DOHH2 (cell line): ENCODE results near the gene PCYOX1L.

Experiments used
- H3F3A ChIP-seq: fragments of 200-600 bp; sonication (generic), shearing (Covaris generic); 2 replicates; pipeline ENCODE4 v1.6.0; 2016; ENCODE audit warnings: antibody characterized with exemption, mild to moderate bottlenecking; ENCODE audit not compliant: control insufficient read depth, insufficient read depth
- H3K27ac ChIP-seq: fragments of 200-600 bp; sonication (generic); 2 replicates; pipeline ENCODE4 v1.5.1; 2014; ENCODE audit warnings: low read depth, mild to moderate bottlenecking, low read length, moderate library complexity
- H3K27me3 ChIP-seq: fragments of 200-600 bp; sonication (generic); 2 replicates; pipeline ENCODE4 v1.6.1; 2014; ENCODE audit warnings: mild to moderate bottlenecking, low read length, mixed read lengths; ENCODE audit not compliant: control insufficient read depth
- H3K36me3 ChIP-seq: fragments of 200-600 bp; sonication (generic); 2 replicates; pipeline ENCODE4 v1.6.1; 2014; ENCODE audit warnings: mild to moderate bottlenecking, low read length, moderate library complexity, mixed read lengths; ENCODE audit not compliant: control insufficient read depth
- H3K4me1 ChIP-seq: fragments of 200-600 bp; sonication (generic); 2 replicates; pipeline ENCODE4 v1.6.1; 2014; ENCODE audit warnings: mild to moderate bottlenecking, low read length, mixed read lengths; ENCODE audit not compliant: control insufficient read depth
- H3K4me2 ChIP-seq: fragments of 200-600 bp; sonication (generic); 2 replicates; pipeline ENCODE4 v1.6.0; 2014; ENCODE audit warnings: mild to moderate bottlenecking, low read length, moderate library complexity
- H3K4me3 ChIP-seq: fragments of 200-600 bp; sonication (generic); 2 replicates; pipeline ENCODE4 v1.5.1; 2014; ENCODE audit warnings: mild to moderate bottlenecking, low read length, mixed read lengths
- H3K79me2 ChIP-seq: fragments of 200-600 bp; sonication (generic); 2 replicates; pipeline ENCODE4 v1.6.1; 2014; ENCODE audit warnings: mild to moderate bottlenecking, low read length, mixed read lengths; ENCODE audit not compliant: control insufficient read depth
- H3K9me2 ChIP-seq: fragments of 200-600 bp; sonication (generic); replicated peaks from 2 replicates; pipeline ENCODE4 v1.6.1; 2014; ENCODE audit warnings: mild to moderate bottlenecking, low read length, mixed read lengths; ENCODE audit not compliant: control insufficient read depth
- H3K9me3 ChIP-seq: fragments of 200-600 bp; sonication (generic); 2 replicates; pipeline ENCODE4 v1.6.1; 2014; ENCODE audit warnings: antibody characterized with exemption, low read length, mixed read lengths; ENCODE audit not compliant: control insufficient read depth, insufficient read depth
- H4K20me1 ChIP-seq: fragments of 200-600 bp; sonication (generic); 2 replicates; pipeline ENCODE4 v1.6.0; 2014; ENCODE audit warnings: low read depth, mild to moderate bottlenecking, antibody characterized with exemption, low read length, moderate library complexity; ENCODE audit not compliant: control insufficient read depth, insufficient read depth
- CTCF ChIP-seq: fragments of 200-600 bp; sonication (generic); IDR thresholded peaks from one replicate; pipeline ENCODE4 v1.5.1; 2014; ENCODE audit warnings: antibody characterized with exemption, mild to moderate bottlenecking, low read depth, low read length; ENCODE audit not compliant: poor library complexity, severe bottlenecking
- EZH2phosphoT487 ChIP-seq: fragments of 200-600 bp; sonication (generic); IDR thresholded peaks from 2 replicates; pipeline ENCODE4 v1.6.1; 2017; ENCODE audit warnings: borderline replicate concordance, mild to moderate bottlenecking, antibody characterized with exemption, low read length, moderate library complexity, mixed read lengths

Gene PCYOX1L

GRCh38 chr5:149406203-149406978 lies 48.5 kb downstream of the PCYOX1L start:
- peak overlapping the region; percentile 14 for H3K4me2 ChIP-seq
- H3K4me1 ChIP-seq: peaks cover 7% of the 10 kb centered on the region; the same call in 1 of the 2 replicates
- no peaks in the 10 kb centered on the region for H3K79me2 ChIP-seq
- no peak overlapping the region for H3K4me3 ChIP-seq
- H3K9me3 ChIP-seq: no peaks in the 10 kb centered on the region
- TF ChIP-seq CTCF (no peak), EZH2phosphoT487 (no peak)
- H3K36me3 ChIP-seq: no peaks in the 10 kb centered on the region
- H3K27ac ChIP-seq: no peak overlapping the region
- H3K27me3 ChIP-seq: peaks cover 34% of the 10 kb centered on the region
- no peaks in the 10 kb centered on the region for H4K20me1 ChIP-seq
- H3K9me2 ChIP-seq: no peaks in the 10 kb centered on the region
- H3F3A ChIP-seq: no peaks in the 10 kb centered on the region

- H3K9me2 ChIP-seq: no peaks in the 10 kb centered on the region
Measured at GRCh38 chr5:149406979-149407306, 49.1 kb downstream of the PCYOX1L start.

GRCh38 chr5:149407323-149408251 lies 49.7 kb downstream of the PCYOX1L start:
- Histone ChIP-seq H3F3A (no peaks in the 10 kb centered on the region), H3K27ac (no peak overlapping the region), H3K9me2 (no peaks in the 10 kb centered on the region), H3K4me3 (no peak overlapping the region), H3K36me3 (no peaks in the 10 kb centered on the region), H4K20me1 (no peaks in the 10 kb centered on the region), H3K27me3 (peaks cover 28% of the 10 kb centered on the region), H3K4me1 (peaks cover 7% of the 10 kb centered on the region; the same call in 1 of the 2 replicates), H3K79me2 (no peaks in the 10 kb centered on the region), H3K4me2 (no peak overlapping the region), H3K9me3 (no peaks in the 10 kb centered on the region)
- no peak for TF ChIP-seq CTCF
- no peak for TF ChIP-seq EZH2phosphoT487

More at GRCh38 chr5:149406979-149407306, 49.1 kb downstream of the PCYOX1L start:
- H3K79me2 ChIP-seq: no peaks in the 10 kb centered on the region
- H3K27me3 ChIP-seq: peaks cover 32% of the 10 kb centered on the region
- no peaks in the 10 kb centered on the region for H3F3A ChIP-seq
- H3K4me2 ChIP-seq: peak overlapping the region; percentile 14
- no peak overlapping the region for H3K27ac ChIP-seq
- peaks cover 7% of the 10 kb centered on the region; the same call in 1 of the 2 replicates for H3K4me1 ChIP-seq
- no peaks in the 10 kb centered on the region for H4K20me1 ChIP-seq
- H3K4me3 ChIP-seq: no peak overlapping the region
- H3K9me3 ChIP-seq: no peaks in the 10 kb centered on the region
- no peak for TF ChIP-seq EZH2phosphoT487
- no peak for TF ChIP-seq CTCF
- no peaks in the 10 kb centered on the region for H3K36me3 ChIP-seq
